ENCODE measurements around the gene NPLOC4. TPM values are rescaled to one million over a fixed set of nuclear protein-coding genes. Genes with fewer than 3 reads are reported as not detected.
A peak's percentile ranks its signal among the peaks of the same experiment; 100 is the strongest.

NPLOC4 gene
- total and polyA plus RNA-seq, 2 of the 13 experiments (the other 11 are each of a cell fraction or from before 2014, with no cell fraction given): 57.0 to 97.0 TPM

- TF ChIP-seq PAX8 (CRISPR knock-in tag; IDR thresholded peaks at IDR 0.05; ENCODE audit: borderline replicate concordance) (0 out of 2 replicates have a peak, but pooled peaks have one; percentile 35), ZMAT3 (CRISPR knock-in tag; conservative IDR thresholded peaks at IDR 0.05) (peak; percentile 17; the same call in 1 of the 2 replicates), YY1 (IDR thresholded peaks at IDR 0.05; ENCODE audit: insufficient read depth, insufficient replicate concordance, low read depth, low read length) (peak; percentile 91), DMTF1 (CRISPR knock-in tag; IDR thresholded peaks at IDR 0.05) (no peak), ZNF841 (CRISPR knock-in tag; IDR thresholded peaks at IDR 0.05; ENCODE audit: borderline replicate concordance) (no peak), NR1H2 (CRISPR knock-in tag; IDR thresholded peaks at IDR 0.05; ENCODE audit: borderline replicate concordance, low read depth) (0 out of 2 replicates have a peak, but pooled peaks have one; percentile 27), ZNF652 (CRISPR knock-in tag; IDR thresholded peaks at IDR 0.05; ENCODE audit: borderline replicate concordance, low read depth) (no peak), MEIS2 (CRISPR knock-in tag; IDR thresholded peaks at IDR 0.05) (peak; percentile 77; the same call in 1 of the 2 replicates), ZNF576 (CRISPR knock-in tag; IDR thresholded peaks at IDR 0.05) (no peak), DBP (CRISPR knock-in tag; IDR thresholded peaks at IDR 0.05; ENCODE audit: not compliant biosample characterization) (peak; percentile 92), CHD4 (IDR thresholded peaks at IDR 0.05; ENCODE audit: borderline replicate concordance, low read length) (no peak), ATM (IDR thresholded peaks at IDR 0.05; ENCODE audit: borderline replicate concordance) (no peak), ZNF567 (CRISPR knock-in tag; IDR thresholded peaks at IDR 0.05; ENCODE audit: borderline replicate concordance) (peak; percentile 15; the same call in 1 of the 2 replicates), TBX2 (CRISPR knock-in tag; IDR thresholded peaks at IDR 0.05; ENCODE audit: borderline replicate concordance) (peak; percentile 76), ZNF282 (IDR thresholded peaks at IDR 0.05; ENCODE audit: partially characterized antibody) (no peak), TOE1 (CRISPR knock-in tag; IDR thresholded peaks at IDR 0.05) (no peak), ZNF280D (CRISPR knock-in tag; IDR thresholded peaks at IDR 0.05) (0 out of 2 replicates have a peak, but pooled peaks have one; percentile 6), ZNF850 (CRISPR knock-in tag; conservative IDR thresholded peaks at IDR 0.05) (peak; percentile 45; the same call in 1 of the 2 replicates), ZNF747 (CRISPR knock-in tag; IDR thresholded peaks at IDR 0.05; ENCODE audit: borderline replicate concordance) (peak; percentile 88; the same call in 1 of the 2 replicates), FOXO1 (CRISPR knock-in tag; IDR thresholded peaks at IDR 0.05) (peak; percentile 16; the same call in 1 of the 2 replicates), ZFP37 (CRISPR knock-in tag; IDR thresholded peaks at IDR 0.05; ENCODE audit: borderline replicate concordance) (peak; percentile 76; the same call in 1 of the 2 replicates)
Observed at GRCh38 chr17:81666342-81667191, 29.7 kb upstream of the NPLOC4 start, which contains the start of the genes CCDC137 and OXLD1 (continued).

Measured in HepG2 (cell line).